Keratinocyte (primary cell): ENCODE data around the gene ST6GALNAC5.

ENCODE experiments used
- EZH2 ChIP-seq: IDR thresholded peaks from one replicate; pipeline ENCODE4 v1.6.1; 2012; ENCODE audit warnings: inconsistent platforms, mild to moderate bottlenecking, low read length, moderate library complexity
- TF ChIP-seq, protein P1 (sequence below), 3 experiments: IDR thresholded peaks in 1 of 3; conservative IDR thresholded peaks in 1 of 3; optimal IDR thresholded peaks in 1 of 3; 2 replicates in 2 of 3; 3 replicates in 1 of 3; pipeline versions ENCODE3 to v1.5.1; 2011; ENCODE audit warnings: low read length in 3 of 3, mild to moderate bottlenecking in 3 of 3, moderate library complexity in 2 of 3, control low read depth in 1 of 3, inconsistent platforms in 1 of 3; ENCODE audit not compliant: insufficient read depth in 2 of 3; ENCODE audit errors: extremely low read depth in 1 of 3

DNA sequence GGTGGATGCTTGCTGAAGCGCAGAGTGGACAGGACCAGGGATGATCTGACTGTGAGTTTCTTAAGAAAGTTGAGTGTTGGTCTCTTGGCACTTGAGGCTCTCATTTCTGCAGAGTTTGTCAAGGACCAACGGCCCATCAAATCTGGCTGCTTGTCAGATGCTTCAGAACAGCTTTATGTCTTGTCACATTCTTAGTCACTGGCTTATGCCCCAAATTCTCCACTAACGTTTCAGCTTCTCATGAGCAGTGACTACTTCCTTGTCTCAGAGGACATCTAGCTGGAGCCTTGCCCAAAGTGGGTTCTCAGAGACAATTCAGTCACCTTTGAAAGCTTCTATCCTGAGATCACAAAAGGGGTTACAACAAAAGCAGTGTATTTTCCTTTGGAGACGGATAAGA lies 92.3 kb downstream of the ST6GALNAC5 start:
- TF ChIP-seq, protein P1, sequence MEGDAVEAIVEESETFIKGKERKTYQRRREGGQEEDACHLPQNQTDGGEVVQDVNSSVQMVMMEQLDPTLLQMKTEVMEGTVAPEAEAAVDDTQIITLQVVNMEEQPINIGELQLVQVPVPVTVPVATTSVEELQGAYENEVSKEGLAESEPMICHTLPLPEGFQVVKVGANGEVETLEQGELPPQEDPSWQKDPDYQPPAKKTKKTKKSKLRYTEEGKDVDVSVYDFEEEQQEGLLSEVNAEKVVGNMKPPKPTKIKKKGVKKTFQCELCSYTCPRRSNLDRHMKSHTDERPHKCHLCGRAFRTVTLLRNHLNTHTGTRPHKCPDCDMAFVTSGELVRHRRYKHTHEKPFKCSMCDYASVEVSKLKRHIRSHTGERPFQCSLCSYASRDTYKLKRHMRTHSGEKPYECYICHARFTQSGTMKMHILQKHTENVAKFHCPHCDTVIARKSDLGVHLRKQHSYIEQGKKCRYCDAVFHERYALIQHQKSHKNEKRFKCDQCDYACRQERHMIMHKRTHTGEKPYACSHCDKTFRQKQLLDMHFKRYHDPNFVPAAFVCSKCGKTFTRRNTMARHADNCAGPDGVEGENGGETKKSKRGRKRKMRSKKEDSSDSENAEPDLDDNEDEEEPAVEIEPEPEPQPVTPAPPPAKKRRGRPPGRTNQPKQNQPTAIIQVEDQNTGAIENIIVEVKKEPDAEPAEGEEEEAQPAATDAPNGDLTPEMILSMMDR (optimal IDR thresholded peaks at IDR 0.05 in 1 of 3, IDR thresholded peaks at IDR 0.05 in 1 of 3, conservative IDR thresholded peaks at IDR 0.05 in 1 of 3; ENCODE audit: extremely low read depth in 1 of 3, insufficient read depth in 2 of 3, low read length in 3 of 3) = no peak
- no peak for TF ChIP-seq EZH2
